ENCODE data around the gene DNAH7. TPM values are rescaled to one million over a fixed set of nuclear protein-coding genes. Genes with fewer than 3 reads are reported as not detected.

The DNAH7 gene
- total RNA-seq, 4 donors from 2014 or later: 1.6 to 5.0 (median 3.0) TPM

DNA sequence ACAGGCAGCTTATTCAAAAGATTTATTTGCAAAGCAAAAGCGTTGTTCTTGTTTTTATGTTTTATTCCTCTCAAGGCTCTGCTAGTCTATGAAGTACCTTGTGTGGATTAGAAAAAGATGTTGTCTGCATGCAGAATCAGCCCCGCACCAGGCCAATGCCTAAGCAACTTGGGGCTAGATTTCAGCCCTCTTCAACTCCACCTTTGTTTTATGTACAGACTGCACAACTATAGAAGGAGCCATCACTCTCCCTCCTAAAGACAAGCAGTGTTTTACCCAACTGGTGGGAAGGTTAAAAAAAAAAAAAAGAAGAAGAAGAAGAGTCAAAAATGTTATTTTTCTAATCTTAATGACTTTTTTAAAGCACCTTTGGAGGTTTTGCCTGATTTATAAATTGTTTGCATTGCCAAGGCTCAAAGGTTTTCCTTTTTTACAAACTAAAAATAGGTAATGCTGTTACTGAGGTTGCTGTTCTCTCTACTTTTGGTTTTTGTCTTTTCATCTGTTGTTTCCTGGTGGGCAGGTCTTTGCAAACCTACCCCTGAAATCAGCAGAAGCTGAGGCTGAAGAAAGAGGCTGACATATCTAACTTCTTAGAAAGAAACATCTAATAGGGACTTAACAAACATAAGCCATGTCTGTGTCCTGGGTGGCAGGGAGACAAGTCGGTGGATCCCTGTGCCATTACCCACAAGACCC, 247.6 kb downstream of the DNAH7 start:
- no peaks in the 10 kb centered on the region for H3K27me3 ChIP-seq
- no peak overlapping the region for H3K27ac ChIP-seq
- H3K9me3 ChIP-seq: no peaks in the 10 kb centered on the region
- no peak for DNase-seq (ENCODE audit: low spot score in 2 of 2)
- no peaks in the 10 kb centered on the region for H3K36me3 ChIP-seq
- TF ChIP-seq EP300 (IDR thresholded peaks at IDR 0.05) (no peak), POLR2A (IDR thresholded peaks at IDR 0.05) (no peak)
- TF ChIP-seq, protein P1, sequence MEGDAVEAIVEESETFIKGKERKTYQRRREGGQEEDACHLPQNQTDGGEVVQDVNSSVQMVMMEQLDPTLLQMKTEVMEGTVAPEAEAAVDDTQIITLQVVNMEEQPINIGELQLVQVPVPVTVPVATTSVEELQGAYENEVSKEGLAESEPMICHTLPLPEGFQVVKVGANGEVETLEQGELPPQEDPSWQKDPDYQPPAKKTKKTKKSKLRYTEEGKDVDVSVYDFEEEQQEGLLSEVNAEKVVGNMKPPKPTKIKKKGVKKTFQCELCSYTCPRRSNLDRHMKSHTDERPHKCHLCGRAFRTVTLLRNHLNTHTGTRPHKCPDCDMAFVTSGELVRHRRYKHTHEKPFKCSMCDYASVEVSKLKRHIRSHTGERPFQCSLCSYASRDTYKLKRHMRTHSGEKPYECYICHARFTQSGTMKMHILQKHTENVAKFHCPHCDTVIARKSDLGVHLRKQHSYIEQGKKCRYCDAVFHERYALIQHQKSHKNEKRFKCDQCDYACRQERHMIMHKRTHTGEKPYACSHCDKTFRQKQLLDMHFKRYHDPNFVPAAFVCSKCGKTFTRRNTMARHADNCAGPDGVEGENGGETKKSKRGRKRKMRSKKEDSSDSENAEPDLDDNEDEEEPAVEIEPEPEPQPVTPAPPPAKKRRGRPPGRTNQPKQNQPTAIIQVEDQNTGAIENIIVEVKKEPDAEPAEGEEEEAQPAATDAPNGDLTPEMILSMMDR (IDR thresholded peaks at IDR 0.05): no peak
- WGBS, 2 donors: 92% methylated on average over 3 of the region's 3 CpGs
- H3K4me1 ChIP-seq: no peaks in the 10 kb centered on the region
- H3K4me3 ChIP-seq: no peak overlapping the region

DNA sequence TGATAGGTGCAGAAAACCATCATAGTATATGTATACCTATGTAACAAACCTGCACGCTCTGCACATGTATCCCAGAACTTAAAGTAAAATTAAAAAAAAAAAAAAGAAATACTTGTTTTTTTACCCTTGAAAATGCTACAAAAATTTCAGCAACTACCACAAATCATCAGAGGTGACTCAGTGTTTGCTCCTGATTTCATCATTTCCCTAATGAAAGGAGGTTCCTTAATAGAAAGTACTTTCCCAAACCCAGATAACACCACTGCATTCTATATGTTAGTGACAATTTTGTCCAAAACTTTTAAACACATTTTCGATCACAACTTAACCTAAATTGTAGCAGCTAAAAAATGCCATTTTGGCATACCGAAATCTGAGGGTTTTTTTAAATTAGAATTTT, 248.3 kb downstream of the DNAH7 start:
- Histone ChIP-seq H3K4me1 (no peaks in the 10 kb centered on the region), H3K27me3 (no peaks in the 10 kb centered on the region), H3K27ac (no peak overlapping the region), H3K36me3 (no peaks in the 10 kb centered on the region), H3K9me3 (no peaks in the 10 kb centered on the region), H3K4me3 (no peak overlapping the region)
- WGBS, 2 donors: 95 to 100% methylated on average over 3 of the region's 3 CpGs
- DNase-seq (ENCODE audit: low spot score in 2 of 2): no peak
- TF ChIP-seq POLR2A (IDR thresholded peaks at IDR 0.05): no peak
- TF ChIP-seq, protein P1 (IDR thresholded peaks at IDR 0.05): no peak
- TF ChIP-seq EP300 (IDR thresholded peaks at IDR 0.05): no peak

DNA sequence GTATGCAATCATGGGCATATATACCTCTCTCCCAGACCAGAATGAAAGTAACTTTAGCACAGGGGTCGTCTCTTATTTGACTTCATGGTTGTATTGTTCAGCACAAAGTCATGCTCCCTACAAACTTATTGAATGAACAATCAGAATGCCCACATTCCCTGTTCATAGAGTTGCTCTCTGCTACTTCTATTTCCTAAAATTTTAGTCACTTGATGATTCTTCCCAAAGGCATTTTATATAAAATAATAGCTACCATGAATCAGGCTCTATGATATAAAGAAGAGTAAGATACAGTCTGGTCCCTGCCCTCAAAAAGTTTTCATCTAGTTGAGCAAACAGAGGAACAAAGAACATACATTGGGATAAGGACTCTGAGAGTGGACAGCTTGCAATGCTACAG, 249.4 kb downstream of the DNAH7 start:
- no peak for TF ChIP-seq POLR2A (IDR thresholded peaks at IDR 0.05)
- TF ChIP-seq EP300 (IDR thresholded peaks at IDR 0.05): no peak
- TF ChIP-seq, protein P1 (IDR thresholded peaks at IDR 0.05): no peak
- 69 to 70% methylated on average over 1 of the region's 1 CpG for WGBS, 2 donors
- no peak for DNase-seq (ENCODE audit: low spot score in 2 of 2)

DNA sequence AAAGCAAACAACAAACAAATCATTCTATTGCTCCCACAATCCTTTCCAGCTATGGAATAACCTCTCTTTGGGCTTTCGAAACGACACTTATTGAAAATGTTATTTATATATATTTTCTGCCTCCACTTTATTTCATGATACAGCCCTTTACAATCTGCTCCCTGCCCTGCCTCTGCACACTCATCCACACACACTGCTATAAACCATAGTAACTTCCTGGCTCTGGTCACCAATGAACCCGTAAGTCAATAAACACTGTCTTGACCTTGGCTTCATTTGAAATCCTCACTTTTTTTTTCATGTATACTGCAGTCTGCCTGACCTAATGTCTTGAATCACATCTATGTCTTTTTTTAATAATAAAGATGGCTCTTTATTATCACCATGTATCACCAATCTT, 250.1 kb downstream of the DNAH7 start:
- DNase-seq (ENCODE audit: low spot score in 2 of 2): no peak
- Histone ChIP-seq H3K27me3 (no peaks in the 10 kb centered on the region), H3K27ac (no peak overlapping the region), H3K9me3 (no peaks in the 10 kb centered on the region), H3K4me1 (no peaks in the 10 kb centered on the region), H3K4me3 (no peak overlapping the region), H3K36me3 (no peaks in the 10 kb centered on the region)
- WGBS, 2 donors: 72 to 76% methylated on average over 3 of the region's 3 CpGs
- TF ChIP-seq POLR2A (IDR thresholded peaks at IDR 0.05): no peak
- no peak for TF ChIP-seq EP300 (IDR thresholded peaks at IDR 0.05)
- TF ChIP-seq, protein P1 (IDR thresholded peaks at IDR 0.05): no peak

More for the DNA sequence above, 249.4 kb downstream of the DNAH7 start:
- H3K27me3 ChIP-seq: no peaks in the 10 kb centered on the region
- no peaks in the 10 kb centered on the region for H3K9me3 ChIP-seq
- H3K4me3 ChIP-seq: no peak overlapping the region
- H3K27ac ChIP-seq: no peak overlapping the region
- no peaks in the 10 kb centered on the region for H3K4me1 ChIP-seq
- no peaks in the 10 kb centered on the region for H3K36me3 ChIP-seq

DNA sequence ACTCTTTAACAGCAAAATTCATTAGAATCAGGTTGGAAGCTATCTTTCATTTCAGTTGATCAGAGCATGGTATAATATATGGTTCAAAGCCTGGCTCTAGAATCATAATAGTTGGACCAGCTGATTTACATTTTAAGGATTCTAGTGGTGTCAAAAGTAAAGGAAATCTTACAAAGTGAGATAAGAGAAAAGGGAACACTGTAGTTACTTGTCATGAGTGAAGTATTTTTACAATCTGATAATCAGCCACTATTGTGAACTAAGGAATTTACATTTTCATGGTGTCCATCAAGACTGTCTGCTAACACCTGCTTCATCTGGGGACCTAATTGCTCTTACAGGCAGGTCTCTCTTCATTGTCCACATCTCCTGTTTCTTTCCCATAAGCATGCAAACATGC, 250.5 kb downstream of the DNAH7 start:
- H3K4me3 ChIP-seq: no peak overlapping the region
- no peaks in the 10 kb centered on the region for H3K9me3 ChIP-seq
- no peak for DNase-seq (ENCODE audit: low spot score in 2 of 2)
- no peak overlapping the region for H3K27ac ChIP-seq
- H3K27me3 ChIP-seq: no peaks in the 10 kb centered on the region
- H3K36me3 ChIP-seq: no peaks in the 10 kb centered on the region
- TF ChIP-seq, protein P1 (IDR thresholded peaks at IDR 0.05): no peak
- TF ChIP-seq POLR2A (IDR thresholded peaks at IDR 0.05) (no peak), EP300 (IDR thresholded peaks at IDR 0.05) (no peak)
- no peaks in the 10 kb centered on the region for H3K4me1 ChIP-seq

Measured in tibial nerve (tissue), 4 donors.